ENCODE data around the gene PLCXD1.

Gene PLCXD1

DNA sequence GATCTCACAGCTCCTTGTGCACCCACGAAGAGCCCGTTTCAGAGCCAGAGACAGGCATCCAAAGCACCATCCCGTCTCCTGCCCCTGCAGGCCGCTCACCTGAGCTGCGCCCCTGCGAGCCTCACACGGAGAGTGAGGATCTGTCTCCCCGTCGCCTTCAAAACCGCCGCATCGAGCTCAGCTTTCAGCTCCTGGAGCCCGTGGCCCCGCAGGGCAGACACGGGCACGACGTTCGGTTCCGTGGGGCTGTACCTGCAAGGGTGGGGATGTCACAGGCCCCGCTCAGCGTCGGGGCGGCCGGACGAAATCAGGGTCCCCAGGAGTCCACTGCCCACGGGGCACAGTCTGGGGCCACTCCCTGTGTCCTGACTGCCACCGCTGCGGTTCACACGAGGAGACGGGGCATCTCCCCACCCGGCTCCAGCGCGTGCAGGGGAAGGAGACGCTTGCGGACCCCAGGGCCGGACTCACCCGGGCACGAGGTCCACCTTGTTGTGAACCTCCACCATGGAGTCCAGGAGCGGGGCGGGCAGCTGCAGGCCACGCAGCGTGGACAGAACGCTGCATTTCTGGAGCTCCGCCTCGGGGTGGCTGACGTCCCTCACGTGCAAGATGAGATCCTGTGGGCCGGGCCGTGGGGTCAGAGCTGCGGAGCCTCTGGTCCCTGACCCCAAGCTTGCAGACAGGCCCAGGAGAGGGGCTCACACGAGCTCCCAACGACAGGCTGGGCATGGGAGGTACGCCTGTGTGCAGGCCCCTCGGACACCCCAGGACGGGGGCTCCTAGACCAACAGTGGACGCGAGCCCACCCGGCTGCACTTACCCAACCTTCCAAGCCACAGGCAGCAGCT lies 26.3 kb downstream of the PLCXD1 start:
- H3K36me3 ChIP-seq (ENCODE audit: insufficient read depth, low read length) = peaks cover 74% of the 10 kb centered on the region

DNA sequence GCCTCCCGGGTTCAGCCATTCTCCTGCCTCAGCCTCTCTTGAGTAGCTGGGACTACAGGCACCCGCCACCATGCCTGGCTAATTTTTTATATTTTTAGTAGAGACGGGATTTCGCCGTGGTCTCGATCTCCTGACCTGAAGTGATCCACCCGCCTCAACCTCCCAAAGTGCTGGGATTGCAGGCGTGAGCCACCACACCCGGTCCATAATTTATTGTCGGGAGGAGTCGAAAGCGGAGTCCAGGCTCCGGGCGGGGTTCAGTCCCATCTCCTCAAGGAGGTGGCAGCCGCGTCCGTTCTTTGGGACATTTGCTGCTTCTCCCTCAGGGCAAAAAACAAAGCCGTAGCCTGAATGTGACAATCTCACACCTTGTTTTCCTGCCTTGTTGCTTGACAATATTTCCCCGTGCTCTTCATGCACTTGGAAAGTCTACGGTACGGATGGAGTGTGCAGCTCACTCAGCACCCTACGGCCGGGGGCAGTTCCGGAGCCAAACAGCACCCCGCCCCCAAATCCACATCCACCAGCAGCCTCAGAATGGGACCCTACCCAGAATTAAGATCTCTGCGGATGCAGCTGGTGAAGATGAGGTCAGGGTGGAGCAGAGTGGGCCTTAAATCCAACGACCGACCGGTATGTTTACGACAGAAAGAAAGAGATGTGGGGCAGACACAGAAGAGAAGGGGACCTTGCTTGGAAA lies 27.8 kb downstream of the PLCXD1 start:
- Histone ChIP-seq H3K36me3 (ENCODE audit: insufficient read depth, low read length) (peaks cover 81% of the 10 kb centered on the region), H4K20me1 (ENCODE audit: insufficient read depth, low read length) (no peaks in the 10 kb centered on the region)

More for the DNA sequence above, 26.3 kb downstream of the PLCXD1 start:
- Histone ChIP-seq H3K9me3 (ENCODE audit: low read length) (no peaks in the 10 kb centered on the region), H3K9me2 (ENCODE audit: low read depth, low read length) (no peaks in the 10 kb centered on the region), H2AFZ (ENCODE audit: low read length) (no peak overlapping the region), H3K27ac (ENCODE audit: low read depth, low read length, poor library complexity, severe bottlenecking) (no peak overlapping the region), H3K4me2 (ENCODE audit: low read length) (no peak overlapping the region), H3K4me1 (ENCODE audit: insufficient read depth, low read length, severe bottlenecking) (no peaks in the 10 kb centered on the region), H4K20me1 (ENCODE audit: insufficient read depth, low read length) (no peaks in the 10 kb centered on the region), H3F3A (ENCODE audit: insufficient read depth, low read length) (peaks cover 4% of the 10 kb centered on the region; the same call in 1 of the 2 replicates), H3K9ac (ENCODE audit: low read length) (no peak overlapping the region), H3K79me2 (ENCODE audit: insufficient read depth, low read length) (no peaks in the 10 kb centered on the region), H3K27me3 (ENCODE audit: insufficient read depth, low read length) (no peaks in the 10 kb centered on the region), H3K4me3 (ENCODE audit: low read depth, low read length, poor library complexity, severe bottlenecking) (no peak overlapping the region)
- TF ChIP-seq, protein P1, sequence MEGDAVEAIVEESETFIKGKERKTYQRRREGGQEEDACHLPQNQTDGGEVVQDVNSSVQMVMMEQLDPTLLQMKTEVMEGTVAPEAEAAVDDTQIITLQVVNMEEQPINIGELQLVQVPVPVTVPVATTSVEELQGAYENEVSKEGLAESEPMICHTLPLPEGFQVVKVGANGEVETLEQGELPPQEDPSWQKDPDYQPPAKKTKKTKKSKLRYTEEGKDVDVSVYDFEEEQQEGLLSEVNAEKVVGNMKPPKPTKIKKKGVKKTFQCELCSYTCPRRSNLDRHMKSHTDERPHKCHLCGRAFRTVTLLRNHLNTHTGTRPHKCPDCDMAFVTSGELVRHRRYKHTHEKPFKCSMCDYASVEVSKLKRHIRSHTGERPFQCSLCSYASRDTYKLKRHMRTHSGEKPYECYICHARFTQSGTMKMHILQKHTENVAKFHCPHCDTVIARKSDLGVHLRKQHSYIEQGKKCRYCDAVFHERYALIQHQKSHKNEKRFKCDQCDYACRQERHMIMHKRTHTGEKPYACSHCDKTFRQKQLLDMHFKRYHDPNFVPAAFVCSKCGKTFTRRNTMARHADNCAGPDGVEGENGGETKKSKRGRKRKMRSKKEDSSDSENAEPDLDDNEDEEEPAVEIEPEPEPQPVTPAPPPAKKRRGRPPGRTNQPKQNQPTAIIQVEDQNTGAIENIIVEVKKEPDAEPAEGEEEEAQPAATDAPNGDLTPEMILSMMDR (IDR thresholded peaks at IDR 0.05; ENCODE audit: low read length) = no peak
- no peak for TF ChIP-seq EZH2 (IDR thresholded peaks at IDR 0.05; ENCODE audit: borderline replicate concordance, low read length)

DNA sequence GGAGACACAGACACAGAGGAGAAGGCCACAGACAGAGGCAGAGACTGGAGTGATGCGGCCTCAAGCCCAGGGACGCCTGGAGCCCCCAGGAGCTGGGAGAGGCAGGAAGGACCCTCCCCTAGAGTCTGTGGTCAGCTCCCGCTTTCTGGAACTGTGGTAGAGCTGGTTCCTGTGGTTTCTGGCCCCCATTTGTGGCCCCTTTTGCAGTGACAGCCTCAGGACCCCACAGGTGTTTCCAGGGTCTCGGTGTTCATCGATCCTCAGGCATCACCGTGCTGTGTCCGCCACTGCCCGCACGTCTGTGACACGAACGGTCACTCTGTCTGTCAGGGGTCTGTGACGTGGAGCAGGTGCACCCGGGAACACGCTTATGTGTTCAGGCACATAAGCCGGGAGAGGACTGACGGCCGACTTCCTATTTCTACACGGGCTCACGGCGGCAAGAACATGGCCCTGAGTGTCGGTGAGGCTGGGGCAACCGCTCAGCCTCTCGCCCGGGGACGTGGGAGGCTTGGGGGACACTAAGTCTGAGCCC lies 29.5 kb downstream of the PLCXD1 start:
- Histone ChIP-seq H2AFZ (ENCODE audit: low read length) (no peak overlapping the region), H3K27me3 (ENCODE audit: insufficient read depth, low read length) (no peaks in the 10 kb centered on the region), H3K79me2 (ENCODE audit: insufficient read depth, low read length) (no peaks in the 10 kb centered on the region), H3K9me2 (ENCODE audit: low read depth, low read length) (no peaks in the 10 kb centered on the region), H3K36me3 (ENCODE audit: insufficient read depth, low read length) (peaks cover 84% of the 10 kb centered on the region), H3K9me3 (ENCODE audit: low read length) (no peaks in the 10 kb centered on the region), H4K20me1 (ENCODE audit: insufficient read depth, low read length) (no peaks in the 10 kb centered on the region), H3K9ac (ENCODE audit: low read length) (no peak overlapping the region), H3K4me3 (ENCODE audit: low read depth, low read length, poor library complexity, severe bottlenecking) (no peak overlapping the region), H3K27ac (ENCODE audit: low read depth, low read length, poor library complexity, severe bottlenecking) (no peak overlapping the region), H3F3A (ENCODE audit: insufficient read depth, low read length) (peaks cover 3% of the 10 kb centered on the region; the same call in 1 of the 2 replicates), H3K4me1 (ENCODE audit: insufficient read depth, low read length, severe bottlenecking) (no peaks in the 10 kb centered on the region), H3K4me2 (ENCODE audit: low read length) (no peak overlapping the region)
- TF ChIP-seq EZH2 (IDR thresholded peaks at IDR 0.05; ENCODE audit: borderline replicate concordance, low read length) = no peak
- TF ChIP-seq, protein P1 (IDR thresholded peaks at IDR 0.05; ENCODE audit: low read length) = no peak

More for the DNA sequence above, 27.8 kb downstream of the PLCXD1 start:
- H3K4me3 ChIP-seq (ENCODE audit: low read depth, low read length, poor library complexity, severe bottlenecking) = no peak overlapping the region
- H2AFZ ChIP-seq (ENCODE audit: low read length) = no peak overlapping the region
- H3K9me2 ChIP-seq (ENCODE audit: low read depth, low read length) = no peaks in the 10 kb centered on the region
- TF ChIP-seq, protein P1 (IDR thresholded peaks at IDR 0.05; ENCODE audit: low read length) = no peak
- TF ChIP-seq EZH2 (IDR thresholded peaks at IDR 0.05; ENCODE audit: borderline replicate concordance, low read length) = no peak
- no peaks in the 10 kb centered on the region for H3K79me2 ChIP-seq (ENCODE audit: insufficient read depth, low read length)
- no peak overlapping the region for H3K27ac ChIP-seq (ENCODE audit: low read depth, low read length, poor library complexity, severe bottlenecking)
- no peaks in the 10 kb centered on the region for H3K9me3 ChIP-seq (ENCODE audit: low read length)
- no peak overlapping the region for H3K9ac ChIP-seq (ENCODE audit: low read length)
- H3K27me3 ChIP-seq (ENCODE audit: insufficient read depth, low read length) = no peaks in the 10 kb centered on the region
- H3K4me2 ChIP-seq (ENCODE audit: low read length) = no peak overlapping the region
- peaks cover 4% of the 10 kb centered on the region; the same call in 1 of the 2 replicates for H3F3A ChIP-seq (ENCODE audit: insufficient read depth, low read length)
- no peaks in the 10 kb centered on the region for H3K4me1 ChIP-seq (ENCODE audit: insufficient read depth, low read length, severe bottlenecking)
